ENCODE measurements around the gene EIF4A3.

The EIF4A3 gene

DNA sequence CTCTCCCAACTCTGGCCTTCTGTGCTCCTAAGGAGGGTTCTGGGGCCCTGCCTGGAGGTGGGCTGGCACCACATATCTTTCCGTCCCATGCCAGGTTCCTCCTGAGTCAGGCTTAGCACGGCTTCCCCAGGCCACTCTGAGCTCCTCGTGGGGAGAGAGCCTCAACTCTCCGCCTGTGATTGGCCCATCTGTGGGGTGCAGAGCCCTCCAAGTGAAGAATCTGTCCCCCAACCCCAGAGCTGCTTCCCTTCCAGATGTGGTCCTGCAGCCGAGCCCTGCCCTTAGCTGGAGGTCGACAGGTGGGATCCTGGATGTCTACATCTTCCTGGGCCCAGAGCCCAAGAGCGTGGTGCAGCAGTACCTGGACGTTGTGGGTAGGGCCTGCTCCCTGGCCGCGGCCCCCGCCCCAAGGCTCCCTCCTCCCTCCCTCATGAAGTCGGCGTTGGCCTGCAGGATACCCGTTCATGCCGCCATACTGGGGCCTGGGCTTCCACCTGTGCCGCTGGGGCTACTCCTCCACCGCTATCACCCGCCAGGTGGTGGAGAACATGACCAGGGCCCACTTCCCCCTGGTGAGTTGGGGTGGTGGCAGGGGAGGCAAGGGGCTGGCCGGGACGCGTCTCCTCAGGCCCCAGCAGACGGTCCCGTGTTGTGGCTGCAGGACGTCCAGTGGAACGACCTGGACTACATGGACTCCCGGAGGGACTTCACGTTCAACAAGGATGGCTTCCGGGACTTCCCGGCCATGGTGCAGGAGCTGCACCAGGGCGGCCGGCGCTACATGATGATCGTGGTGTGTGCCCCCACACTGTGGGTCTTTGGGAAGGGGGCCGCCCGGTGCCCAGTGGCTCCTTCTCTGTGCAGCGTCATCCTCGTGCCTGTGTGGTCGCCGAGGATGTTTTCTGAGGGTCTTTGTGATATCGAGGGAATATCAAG, 38.6 kb downstream of the EIF4A3 start:
- H3K4me3 ChIP-seq (ENCODE audit: control insufficient read depth, low read depth, low read length), result no peak overlapping the region
- DNase-seq (ENCODE audit: low read depth), result no peak
- TF ChIP-seq, protein P1, sequence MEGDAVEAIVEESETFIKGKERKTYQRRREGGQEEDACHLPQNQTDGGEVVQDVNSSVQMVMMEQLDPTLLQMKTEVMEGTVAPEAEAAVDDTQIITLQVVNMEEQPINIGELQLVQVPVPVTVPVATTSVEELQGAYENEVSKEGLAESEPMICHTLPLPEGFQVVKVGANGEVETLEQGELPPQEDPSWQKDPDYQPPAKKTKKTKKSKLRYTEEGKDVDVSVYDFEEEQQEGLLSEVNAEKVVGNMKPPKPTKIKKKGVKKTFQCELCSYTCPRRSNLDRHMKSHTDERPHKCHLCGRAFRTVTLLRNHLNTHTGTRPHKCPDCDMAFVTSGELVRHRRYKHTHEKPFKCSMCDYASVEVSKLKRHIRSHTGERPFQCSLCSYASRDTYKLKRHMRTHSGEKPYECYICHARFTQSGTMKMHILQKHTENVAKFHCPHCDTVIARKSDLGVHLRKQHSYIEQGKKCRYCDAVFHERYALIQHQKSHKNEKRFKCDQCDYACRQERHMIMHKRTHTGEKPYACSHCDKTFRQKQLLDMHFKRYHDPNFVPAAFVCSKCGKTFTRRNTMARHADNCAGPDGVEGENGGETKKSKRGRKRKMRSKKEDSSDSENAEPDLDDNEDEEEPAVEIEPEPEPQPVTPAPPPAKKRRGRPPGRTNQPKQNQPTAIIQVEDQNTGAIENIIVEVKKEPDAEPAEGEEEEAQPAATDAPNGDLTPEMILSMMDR (IDR thresholded peaks at IDR 0.05; ENCODE audit: control insufficient read depth, insufficient read depth, low read depth, low read length, missing control alignments), result no peak

DNA sequence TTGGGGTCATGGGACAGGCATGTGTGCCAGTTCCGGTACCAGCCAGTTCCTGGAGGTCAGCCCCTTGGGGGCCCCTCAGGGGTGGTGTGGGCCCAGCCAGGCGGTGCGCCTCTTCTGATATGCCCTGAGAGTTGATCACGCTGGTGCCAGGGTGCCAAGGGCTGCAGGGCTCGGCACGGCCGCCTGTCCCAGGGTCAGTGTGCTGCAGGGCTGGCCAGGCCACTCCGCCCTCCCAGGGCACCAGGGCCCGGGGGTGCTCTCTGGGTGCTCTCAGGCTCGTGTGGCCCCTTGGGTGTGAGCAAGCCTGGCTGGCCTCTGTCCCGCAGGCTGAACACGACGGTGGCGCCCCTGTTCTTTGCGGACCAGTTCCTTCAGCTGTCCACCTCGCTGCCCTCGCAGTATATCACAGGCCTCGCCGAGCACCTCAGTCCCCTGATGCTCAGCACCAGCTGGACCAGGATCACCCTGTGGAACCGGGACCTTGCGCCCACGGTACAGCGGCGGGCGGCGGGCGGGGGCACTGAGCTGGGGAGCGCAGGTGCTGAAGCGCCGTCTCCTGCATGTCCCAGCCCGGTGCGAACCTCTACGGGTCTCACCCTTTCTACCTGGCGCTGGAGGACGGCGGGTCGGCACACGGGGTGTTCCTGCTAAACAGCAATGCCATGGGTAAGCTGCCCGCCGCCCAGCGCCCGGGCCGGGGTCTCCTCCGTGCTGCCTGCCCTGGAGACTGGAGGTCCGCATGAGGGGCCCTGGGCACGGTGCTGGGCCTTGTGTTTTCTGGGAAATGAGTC, 39.5 kb downstream of the EIF4A3 start:
- TF ChIP-seq, protein P1 (IDR thresholded peaks at IDR 0.05; ENCODE audit: control insufficient read depth, insufficient read depth, low read depth, low read length, missing control alignments), result no peak
- no peak for DNase-seq (ENCODE audit: low read depth)
- no peak overlapping the region for H3K4me3 ChIP-seq (ENCODE audit: control insufficient read depth, low read depth, low read length)

DNA sequence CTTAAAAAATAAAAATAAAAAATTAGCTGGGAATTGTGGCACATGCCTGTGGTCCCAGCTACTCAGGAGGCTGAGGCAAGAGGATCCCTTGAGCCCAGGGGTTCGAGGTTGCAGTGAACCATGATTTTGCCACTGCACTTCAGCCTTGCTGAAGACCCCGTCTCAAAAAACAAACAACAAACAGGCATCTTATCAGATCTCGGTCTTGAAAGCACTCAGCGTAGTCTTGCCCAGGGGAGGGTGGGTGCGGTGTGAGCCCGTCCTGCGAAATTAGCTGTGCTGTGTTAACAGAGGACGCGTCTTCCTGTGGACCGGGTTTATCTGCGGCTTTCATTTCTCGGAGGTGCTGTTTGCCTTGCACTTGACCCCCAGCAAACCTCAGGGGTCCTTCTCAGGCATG, 40.2 kb downstream of the EIF4A3 start:
- DNase-seq (ENCODE audit: low read depth), result no peak
- TF ChIP-seq, protein P1 (IDR thresholded peaks at IDR 0.05; ENCODE audit: control insufficient read depth, insufficient read depth, low read depth, low read length, missing control alignments), result no peak
- H3K4me3 ChIP-seq (ENCODE audit: control insufficient read depth, low read depth, low read length), result no peak overlapping the region

DNA sequence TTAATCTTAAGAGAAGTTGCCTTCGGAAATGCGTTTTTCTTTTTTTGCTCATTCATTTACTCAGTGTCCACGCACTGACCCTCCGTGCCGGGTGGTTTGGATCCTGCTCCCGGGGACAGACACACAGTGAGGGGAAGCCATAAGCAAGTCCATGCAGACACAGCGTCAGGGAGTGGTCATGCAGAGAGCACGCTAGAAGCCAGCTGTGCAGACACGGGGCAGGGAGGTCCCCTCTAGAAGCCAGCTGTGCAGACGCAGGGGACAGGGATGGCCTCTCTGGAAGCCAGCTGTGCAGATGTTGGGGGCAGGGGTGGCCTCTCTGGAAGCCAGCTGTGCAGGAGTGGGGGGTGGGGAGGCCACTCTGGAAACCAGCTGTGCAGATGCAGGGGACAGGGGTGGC, 40.8 kb downstream of the EIF4A3 start:
- DNase-seq (ENCODE audit: low read depth), result no peak
- TF ChIP-seq, protein P1 (IDR thresholded peaks at IDR 0.05; ENCODE audit: control insufficient read depth, insufficient read depth, low read depth, low read length, missing control alignments), result no peak
- no peak overlapping the region for H3K4me3 ChIP-seq (ENCODE audit: control insufficient read depth, low read depth, low read length)

DNA sequence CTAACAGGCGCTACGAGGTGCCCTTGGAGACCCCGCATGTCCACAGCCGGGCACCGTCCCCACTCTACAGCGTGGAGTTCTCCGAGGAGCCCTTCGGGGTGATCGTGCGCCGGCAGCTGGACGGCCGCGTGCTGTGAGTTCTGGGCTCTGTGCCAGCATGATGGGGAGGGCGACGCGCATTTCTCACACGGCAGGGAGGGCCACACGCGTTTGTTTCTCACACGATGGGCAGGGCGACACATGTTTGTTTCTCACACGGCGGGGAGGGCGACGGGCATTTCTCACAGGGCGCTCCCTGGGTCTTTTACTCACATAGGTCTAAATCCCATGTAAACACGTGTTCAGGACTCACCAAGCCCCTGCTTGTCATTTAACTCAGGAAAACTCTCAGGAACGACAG, 41.2 kb downstream of the EIF4A3 start:
- H3K4me3 ChIP-seq (ENCODE audit: control insufficient read depth, low read depth, low read length), result no peak overlapping the region
- TF ChIP-seq, protein P1 (IDR thresholded peaks at IDR 0.05; ENCODE audit: control insufficient read depth, insufficient read depth, low read depth, low read length, missing control alignments), result no peak
- DNase-seq (ENCODE audit: low read depth), result no peak

DNA sequence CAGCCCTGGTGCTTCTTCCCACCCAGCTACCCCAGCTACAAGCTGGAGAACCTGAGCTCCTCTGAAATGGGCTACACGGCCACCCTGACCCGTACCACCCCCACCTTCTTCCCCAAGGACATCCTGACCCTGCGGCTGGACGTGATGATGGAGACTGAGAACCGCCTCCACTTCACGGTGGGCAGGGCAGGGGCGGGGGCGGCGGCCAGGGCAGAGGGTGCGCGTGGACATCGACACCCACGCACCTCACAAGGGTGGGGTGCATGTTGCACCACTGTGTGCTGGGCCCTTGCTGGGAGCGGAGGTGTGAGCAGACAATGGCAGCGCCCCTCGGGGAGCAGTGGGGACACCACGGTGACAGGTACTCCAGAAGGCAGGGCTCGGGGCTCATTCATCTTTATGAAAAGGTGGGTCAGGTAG, 42.0 kb downstream of the EIF4A3 start:
- no peak for DNase-seq (ENCODE audit: low read depth)
- no peak overlapping the region for H3K4me3 ChIP-seq (ENCODE audit: control insufficient read depth, low read depth, low read length)
- TF ChIP-seq, protein P1 (IDR thresholded peaks at IDR 0.05; ENCODE audit: control insufficient read depth, insufficient read depth, low read depth, low read length, missing control alignments), result no peak

Data from AG09309 (cell line).